Calu3 (cell line): Measurements from ENCODE around the gene ZNF573. TPM values are rescaled to one million over a fixed set of nuclear protein-coding genes. Genes with fewer than 3 reads are reported as not detected.
A peak's percentile ranks its signal among the peaks of the same experiment; 100 is the strongest.

Experiments
- BruUV-seq: library from RNA; stranded (reverse); fragments of 400-500 nt; replicated peaks from 2 replicates; lab custom pipeline; 2021; lab: Mats Ljungman, UMichigan
- CTCF ChIA-PET: fragments of 300-600 bp; sonication (Branson Sonifier 250); formaldehyde crosslinking; loops from one replicate; lab custom pipeline; 2022; ENCODE audit warnings: antibody characterized with exemption; lab: Charles Lee
- DNase-seq: peaks from one replicate; pipeline ENCODE4 v3.0.0; 2022
- H3K27ac Mint-ChIP-seq: one replicate; pipeline ENCODE4 v1.8.0; 2022; ENCODE audit warnings: mixed read lengths; ENCODE audit not compliant: unreplicated experiment
- H3K27me3 Mint-ChIP-seq: one replicate; pipeline ENCODE4 v1.8.0; 2022; ENCODE audit warnings: mixed read lengths; ENCODE audit not compliant: unreplicated experiment
- H3K36me3 Mint-ChIP-seq: one replicate; pipeline ENCODE4 v1.8.0; 2022; ENCODE audit warnings: mild to moderate bottlenecking, moderate library complexity, mixed read lengths; ENCODE audit not compliant: insufficient read depth, unreplicated experiment
- H3K4me1 Mint-ChIP-seq: one replicate; pipeline ENCODE4 v1.8.0; 2022; ENCODE audit warnings: mild to moderate bottlenecking, low read depth, mixed read lengths; ENCODE audit not compliant: unreplicated experiment
- H3K4me3 Mint-ChIP-seq: one replicate; pipeline ENCODE4 v1.8.0; 2022; ENCODE audit warnings: mild to moderate bottlenecking, low read depth, moderate library complexity, mixed read lengths; ENCODE audit not compliant: unreplicated experiment
- H3K9me3 Mint-ChIP-seq: one replicate; pipeline ENCODE4 v1.8.0; 2022; ENCODE audit warnings: low read depth, mixed read lengths; ENCODE audit not compliant: unreplicated experiment
- CTCF ChIP-seq: fragments of 200-600 bp; IDR thresholded peaks from one replicate; pipeline ENCODE4 v1.8.0; 2022; ENCODE audit warnings: antibody characterized with exemption; ENCODE audit not compliant: unreplicated experiment
- intact Hi-C: fragments of 100-400 bp; cut with micrococcal nuclease; formaldehyde crosslinking; loops from one replicate; pipeline ENCODE4 v1.10.0; 2022; ENCODE audit not compliant: unreplicated experiment
- total RNA-seq: library from RNA; stranded (reverse); gene quantifications from 2 replicates; pipeline ENCODE4 v1.2.3, GENCODE V29; 2022

ZNF573 gene
- total RNA-seq, 1 experiment from 2014 or later = 10.1 TPM

- TF ChIP-seq CTCF = no peak
- H3K9me3 Mint-ChIP-seq = peaks cover 15% of the 10 kb centered on the region
- no peaks in the 10 kb centered on the region for H3K36me3 Mint-ChIP-seq
- intact Hi-C loops = no loop called here
- no peak for DNase-seq
- no peaks in the 10 kb centered on the region for H3K4me1 Mint-ChIP-seq
- CTCF ChIA-PET = no interaction called here
- BruUV-seq = no TSS peak
- H3K4me3 Mint-ChIP-seq = no peak overlapping the region
- H3K27me3 Mint-ChIP-seq = no peaks in the 10 kb centered on the region
- no peak overlapping the region for H3K27ac Mint-ChIP-seq
Measured at GRCh38 chr19:37809366-37809765, 30.0 kb upstream of the ZNF573 start.

GRCh38 chr19:37803249-37803840, 24.0 kb upstream of the ZNF573 start:
- CTCF ChIA-PET = no interaction called here
- no peaks in the 10 kb centered on the region for H3K36me3 Mint-ChIP-seq
- no peak for DNase-seq
- no TSS peak for BruUV-seq
- H3K4me3 Mint-ChIP-seq = no peak overlapping the region
- intact Hi-C loops = no loop called here
- H3K4me1 Mint-ChIP-seq = no peaks in the 10 kb centered on the region
- H3K27me3 Mint-ChIP-seq = no peaks in the 10 kb centered on the region
- H3K9me3 Mint-ChIP-seq = peaks cover 34% of the 10 kb centered on the region
- H3K27ac Mint-ChIP-seq = no peak overlapping the region
- TF ChIP-seq CTCF = no peak

- BruUV-seq = no TSS peak
- Mint-ChIP-seq H3K27ac (no peak overlapping the region), H3K36me3 (peaks cover 6% of the 10 kb centered on the region), H3K9me3 (peaks cover 9% of the 10 kb centered on the region), H3K4me3 (no peak overlapping the region), H3K4me1 (no peaks in the 10 kb centered on the region), H3K27me3 (no peaks in the 10 kb centered on the region)
- no peak for DNase-seq
- CTCF ChIA-PET = no interaction called here
- intact Hi-C loops = no loop called here
- TF ChIP-seq CTCF = no peak
Measured at GRCh38 chr19:37790244-37790925, 11.0 kb upstream of the ZNF573 start.

- H3K9me3 Mint-ChIP-seq = peaks cover 19% of the 10 kb centered on the region
- peak overlapping the region; percentile 96 for H3K4me3 Mint-ChIP-seq
- peaks cover 8% of the 10 kb centered on the region for H3K4me1 Mint-ChIP-seq
- CTCF ChIA-PET = no interaction called here
- no peak for TF ChIP-seq CTCF
- intact Hi-C loops = loop anchor here (2.0 to 10.0 kb wide), 2 partner anchors 60 to 184 kb away; partner anchors contain the start of genes ZNF540, ZNF571 and ZNF607
- H3K27me3 Mint-ChIP-seq = no peaks in the 10 kb centered on the region
- DNase-seq = no peak
- H3K36me3 Mint-ChIP-seq = peaks cover 20% of the 10 kb centered on the region
- TSS peak; percentile 39 for BruUV-seq
- H3K27ac Mint-ChIP-seq = peak overlapping the region; percentile 83
Measured at GRCh38 chr19:37778613-37779126, 716 bp downstream of the ZNF573 start.
